Measurements from ENCODE around the gene ATAD3C. TPM values are rescaled to one million over a fixed set of nuclear protein-coding genes. Genes with fewer than 3 reads are reported as not detected.
A peak's percentile ranks its signal among the peaks of the same experiment; 100 is the strongest.

The ATAD3C gene
- total and polyA plus RNA-seq, 10 of the 15 experiments (the other 5 are each of a cell fraction or from before 2014, with no cell fraction given): 0.03 to 3.1 (median 0.86) TPM

- TF ChIP-seq, protein P1, sequence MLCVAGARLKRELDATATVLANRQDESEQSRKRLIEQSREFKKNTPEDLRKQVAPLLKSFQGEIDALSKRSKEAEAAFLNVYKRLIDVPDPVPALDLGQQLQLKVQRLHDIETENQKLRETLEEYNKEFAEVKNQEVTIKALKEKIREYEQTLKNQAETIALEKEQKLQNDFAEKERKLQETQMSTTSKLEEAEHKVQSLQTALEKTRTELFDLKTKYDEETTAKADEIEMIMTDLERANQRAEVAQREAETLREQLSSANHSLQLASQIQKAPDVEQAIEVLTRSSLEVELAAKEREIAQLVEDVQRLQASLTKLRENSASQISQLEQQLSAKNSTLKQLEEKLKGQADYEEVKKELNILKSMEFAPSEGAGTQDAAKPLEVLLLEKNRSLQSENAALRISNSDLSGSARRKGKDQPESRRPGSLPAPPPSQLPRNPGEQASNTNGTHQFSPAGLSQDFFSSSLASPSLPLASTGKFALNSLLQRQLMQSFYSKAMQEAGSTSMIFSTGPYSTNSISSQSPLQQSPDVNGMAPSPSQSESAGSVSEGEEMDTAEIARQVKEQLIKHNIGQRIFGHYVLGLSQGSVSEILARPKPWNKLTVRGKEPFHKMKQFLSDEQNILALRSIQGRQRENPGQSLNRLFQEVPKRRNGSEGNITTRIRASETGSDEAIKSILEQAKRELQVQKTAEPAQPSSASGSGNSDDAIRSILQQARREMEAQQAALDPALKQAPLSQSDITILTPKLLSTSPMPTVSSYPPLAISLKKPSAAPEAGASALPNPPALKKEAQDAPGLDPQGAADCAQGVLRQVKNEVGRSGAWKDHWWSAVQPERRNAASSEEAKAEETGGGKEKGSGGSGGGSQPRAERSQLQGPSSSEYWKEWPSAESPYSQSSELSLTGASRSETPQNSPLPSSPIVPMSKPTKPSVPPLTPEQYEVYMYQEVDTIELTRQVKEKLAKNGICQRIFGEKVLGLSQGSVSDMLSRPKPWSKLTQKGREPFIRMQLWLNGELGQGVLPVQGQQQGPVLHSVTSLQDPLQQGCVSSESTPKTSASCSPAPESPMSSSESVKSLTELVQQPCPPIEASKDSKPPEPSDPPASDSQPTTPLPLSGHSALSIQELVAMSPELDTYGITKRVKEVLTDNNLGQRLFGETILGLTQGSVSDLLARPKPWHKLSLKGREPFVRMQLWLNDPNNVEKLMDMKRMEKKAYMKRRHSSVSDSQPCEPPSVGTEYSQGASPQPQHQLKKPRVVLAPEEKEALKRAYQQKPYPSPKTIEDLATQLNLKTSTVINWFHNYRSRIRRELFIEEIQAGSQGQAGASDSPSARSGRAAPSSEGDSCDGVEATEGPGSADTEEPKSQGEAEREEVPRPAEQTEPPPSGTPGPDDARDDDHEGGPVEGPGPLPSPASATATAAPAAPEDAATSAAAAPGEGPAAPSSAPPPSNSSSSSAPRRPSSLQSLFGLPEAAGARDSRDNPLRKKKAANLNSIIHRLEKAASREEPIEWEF (IDR thresholded peaks at IDR 0.05; ENCODE audit: insufficient replicate concordance, low read depth, low read length): no peak
- no peak for TF ChIP-seq DPF2 (IDR thresholded peaks at IDR 0.05)
- TF ChIP-seq, protein P2, sequence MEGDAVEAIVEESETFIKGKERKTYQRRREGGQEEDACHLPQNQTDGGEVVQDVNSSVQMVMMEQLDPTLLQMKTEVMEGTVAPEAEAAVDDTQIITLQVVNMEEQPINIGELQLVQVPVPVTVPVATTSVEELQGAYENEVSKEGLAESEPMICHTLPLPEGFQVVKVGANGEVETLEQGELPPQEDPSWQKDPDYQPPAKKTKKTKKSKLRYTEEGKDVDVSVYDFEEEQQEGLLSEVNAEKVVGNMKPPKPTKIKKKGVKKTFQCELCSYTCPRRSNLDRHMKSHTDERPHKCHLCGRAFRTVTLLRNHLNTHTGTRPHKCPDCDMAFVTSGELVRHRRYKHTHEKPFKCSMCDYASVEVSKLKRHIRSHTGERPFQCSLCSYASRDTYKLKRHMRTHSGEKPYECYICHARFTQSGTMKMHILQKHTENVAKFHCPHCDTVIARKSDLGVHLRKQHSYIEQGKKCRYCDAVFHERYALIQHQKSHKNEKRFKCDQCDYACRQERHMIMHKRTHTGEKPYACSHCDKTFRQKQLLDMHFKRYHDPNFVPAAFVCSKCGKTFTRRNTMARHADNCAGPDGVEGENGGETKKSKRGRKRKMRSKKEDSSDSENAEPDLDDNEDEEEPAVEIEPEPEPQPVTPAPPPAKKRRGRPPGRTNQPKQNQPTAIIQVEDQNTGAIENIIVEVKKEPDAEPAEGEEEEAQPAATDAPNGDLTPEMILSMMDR (IDR thresholded peaks at IDR 0.05 in 2 of 3, conservative IDR thresholded peaks at IDR 0.05 in 1 of 3; ENCODE audit: control insufficient read depth in 2 of 3, extremely low read depth in 1 of 3, insufficient read depth in 1 of 3, low read depth in 3 of 3, low read length in 3 of 3): peak; percentile 33 to 69 (median 56)
- no peak for TF ChIP-seq ZNF24 (IDR thresholded peaks at IDR 0.05)
- TF ChIP-seq, protein P3, sequence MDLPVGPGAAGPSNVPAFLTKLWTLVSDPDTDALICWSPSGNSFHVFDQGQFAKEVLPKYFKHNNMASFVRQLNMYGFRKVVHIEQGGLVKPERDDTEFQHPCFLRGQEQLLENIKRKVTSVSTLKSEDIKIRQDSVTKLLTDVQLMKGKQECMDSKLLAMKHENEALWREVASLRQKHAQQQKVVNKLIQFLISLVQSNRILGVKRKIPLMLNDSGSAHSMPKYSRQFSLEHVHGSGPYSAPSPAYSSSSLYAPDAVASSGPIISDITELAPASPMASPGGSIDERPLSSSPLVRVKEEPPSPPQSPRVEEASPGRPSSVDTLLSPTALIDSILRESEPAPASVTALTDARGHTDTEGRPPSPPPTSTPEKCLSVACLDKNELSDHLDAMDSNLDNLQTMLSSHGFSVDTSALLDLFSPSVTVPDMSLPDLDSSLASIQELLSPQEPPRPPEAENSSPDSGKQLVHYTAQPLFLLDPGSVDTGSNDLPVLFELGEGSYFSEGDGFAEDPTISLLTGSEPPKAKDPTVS (IDR thresholded peaks at IDR 0.05; ENCODE audit: low read depth, low read length): no peak
- TF ChIP-seq NBN (IDR thresholded peaks at IDR 0.05): no peak
- TF ChIP-seq SIX5 (IDR thresholded peaks at IDR 0.05; ENCODE audit: low read depth, low read length, severe bottlenecking): no peak
- TF ChIP-seq JUND (IDR thresholded peaks at IDR 0.05; ENCODE audit: low read depth, low read length): no peak
- no peak for TF ChIP-seq SIN3A (IDR thresholded peaks at IDR 0.05; ENCODE audit: low read depth, low read length)
- no peak for TF ChIP-seq KDM1A (IDR thresholded peaks at IDR 0.05; ENCODE audit: borderline replicate concordance)
- TF ChIP-seq, protein P4, sequence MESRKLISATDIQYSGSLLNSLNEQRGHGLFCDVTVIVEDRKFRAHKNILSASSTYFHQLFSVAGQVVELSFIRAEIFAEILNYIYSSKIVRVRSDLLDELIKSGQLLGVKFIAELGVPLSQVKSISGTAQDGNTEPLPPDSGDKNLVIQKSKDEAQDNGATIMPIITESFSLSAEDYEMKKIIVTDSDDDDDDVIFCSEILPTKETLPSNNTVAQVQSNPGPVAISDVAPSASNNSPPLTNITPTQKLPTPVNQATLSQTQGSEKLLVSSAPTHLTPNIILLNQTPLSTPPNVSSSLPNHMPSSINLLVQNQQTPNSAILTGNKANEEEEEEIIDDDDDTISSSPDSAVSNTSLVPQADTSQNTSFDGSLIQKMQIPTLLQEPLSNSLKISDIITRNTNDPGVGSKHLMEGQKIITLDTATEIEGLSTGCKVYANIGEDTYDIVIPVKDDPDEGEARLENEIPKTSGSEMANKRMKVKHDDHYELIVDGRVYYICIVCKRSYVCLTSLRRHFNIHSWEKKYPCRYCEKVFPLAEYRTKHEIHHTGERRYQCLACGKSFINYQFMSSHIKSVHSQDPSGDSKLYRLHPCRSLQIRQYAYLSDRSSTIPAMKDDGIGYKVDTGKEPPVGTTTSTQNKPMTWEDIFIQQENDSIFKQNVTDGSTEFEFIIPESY (IDR thresholded peaks at IDR 0.05): peak; percentile 34; the same call in 1 of the 2 replicates
- peak; percentile 27; the same call in 1 of the 2 replicates for TF ChIP-seq POLR2A (IDR thresholded peaks at IDR 0.05; ENCODE audit: low read depth, low read length)
- TF ChIP-seq CEBPB (IDR thresholded peaks at IDR 0.05; ENCODE audit: borderline replicate concordance in 1 of 2, low read depth in 2 of 2, low read length in 2 of 2): no peak
- TF ChIP-seq PRDM15 (CRISPR knock-in tag; IDR thresholded peaks at IDR 0.05): no peak
These were observed 47.2 kb upstream of the ATAD3C start (continued) for GRCh38 chr1:1402072-1402900.

Measured in GM12878 (cell line).